Measurements from ENCODE around the gene SPI1.

The SPI1 gene

GRCh38 chr11:47391711-47392432, 13.5 kb upstream of the SPI1 start:
- H3K27me3 ChIP-seq = no peaks in the 10 kb centered on the region

GRCh38 chr11:47391077-47391583, 12.8 kb upstream of the SPI1 start:
- no peak overlapping the region for H3K4me3 ChIP-seq
- no peaks in the 10 kb centered on the region for H3K27me3 ChIP-seq
- no peaks in the 10 kb centered on the region for H3K9me3 ChIP-seq
- H3K36me3 ChIP-seq = no peaks in the 10 kb centered on the region
- intact Hi-C loops (cut with DNase I; ENCODE audit: low total_unique reads) = no loop called here
- H3K27ac ChIP-seq = no peak overlapping the region
- no peak for DNase-seq
- no peak for TF ChIP-seq CTCF (IDR thresholded peaks at IDR 0.05)
- H3K4me1 ChIP-seq = no peaks in the 10 kb centered on the region

More at GRCh38 chr11:47391711-47392432, 13.5 kb upstream of the SPI1 start:
- Histone ChIP-seq H3K4me3 (no peak overlapping the region), H3K36me3 (no peaks in the 10 kb centered on the region), H3K27ac (no peak overlapping the region), H3K4me1 (no peaks in the 10 kb centered on the region), H3K9me3 (no peaks in the 10 kb centered on the region)
- TF ChIP-seq CTCF (IDR thresholded peaks at IDR 0.05) = no peak
- DNase-seq = peak in 1 of 2 donors; percentile 11
- intact Hi-C loops (cut with DNase I; ENCODE audit: low total_unique reads) = no loop called here

- Histone ChIP-seq H3K27me3 (no peaks in the 10 kb centered on the region), H3K4me1 (no peaks in the 10 kb centered on the region), H3K36me3 (no peaks in the 10 kb centered on the region), H3K4me3 (no peak overlapping the region), H3K27ac (no peak overlapping the region), H3K9me3 (no peaks in the 10 kb centered on the region)
- intact Hi-C loops (cut with DNase I; ENCODE audit: low total_unique reads) = no loop called here
- TF ChIP-seq CTCF (IDR thresholded peaks at IDR 0.05) = no peak
- no peak for DNase-seq
Observed at GRCh38 chr11:47390422-47390760, 12.0 kb upstream of the SPI1 start.

- no peaks in the 10 kb centered on the region for H3K4me1 ChIP-seq
- H3K27ac ChIP-seq = no peak overlapping the region
- H3K27me3 ChIP-seq = no peaks in the 10 kb centered on the region
- intact Hi-C loops (cut with DNase I; ENCODE audit: low total_unique reads) = no loop called here
- no peaks in the 10 kb centered on the region for H3K9me3 ChIP-seq
- DNase-seq = no peak
- H3K4me3 ChIP-seq = no peak overlapping the region
- TF ChIP-seq CTCF (IDR thresholded peaks at IDR 0.05) = no peak
- no peaks in the 10 kb centered on the region for H3K36me3 ChIP-seq
Observed at GRCh38 chr11:47389577-47390421, 11.5 kb upstream of the SPI1 start.

DNA sequence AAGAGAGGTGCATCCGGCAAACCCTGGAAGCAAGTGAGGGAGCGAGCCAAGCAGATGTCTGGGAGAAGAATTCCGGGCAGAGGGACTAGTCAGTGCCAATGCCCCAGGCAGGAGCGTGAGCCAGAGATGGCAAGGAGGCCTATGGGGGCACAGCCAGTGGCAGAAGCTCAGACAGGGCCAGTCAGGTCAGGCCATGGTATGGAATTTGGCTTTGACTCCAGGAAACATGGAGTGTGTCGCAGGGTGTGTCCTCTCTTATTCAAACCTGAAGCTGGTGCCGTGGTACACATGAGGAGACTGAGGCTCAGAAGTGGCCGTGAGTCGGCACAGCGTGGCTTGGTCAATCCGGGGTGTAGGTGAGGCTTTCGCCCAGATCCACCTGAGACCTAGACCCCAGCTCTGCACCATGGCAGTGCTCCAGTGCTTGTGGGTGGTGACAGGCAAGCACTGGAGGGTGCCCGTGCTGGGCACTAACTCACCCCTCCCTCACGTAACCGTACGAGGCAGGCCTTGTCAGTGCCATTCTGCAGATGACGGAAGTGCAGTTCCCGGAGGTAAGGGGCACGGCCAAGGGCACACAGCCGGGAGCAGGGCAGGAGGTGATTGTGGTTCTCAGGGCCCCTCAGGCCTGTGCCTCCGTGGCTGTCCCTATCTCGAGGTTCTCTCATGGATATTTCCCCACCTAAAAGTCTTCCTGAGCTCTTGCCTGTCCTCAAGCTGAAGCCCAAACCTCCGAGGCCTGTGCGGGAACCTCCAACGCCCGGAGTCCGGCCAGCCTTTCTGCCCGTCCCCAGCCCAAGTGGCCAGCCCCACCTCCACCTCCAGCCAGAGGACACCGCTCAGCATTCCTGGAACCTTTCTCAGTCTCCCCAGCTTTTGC, 10.6 kb upstream of the SPI1 start:
- H3K27ac ChIP-seq = no peak overlapping the region

More for the DNA sequence above, 10.6 kb upstream of the SPI1 start:
- H3K36me3 ChIP-seq = no peaks in the 10 kb centered on the region
- no peaks in the 10 kb centered on the region for H3K4me1 ChIP-seq
- no peak for DNase-seq
- TF ChIP-seq CTCF (IDR thresholded peaks at IDR 0.05) = no peak
- no peak overlapping the region for H3K4me3 ChIP-seq
- H3K27me3 ChIP-seq = no peaks in the 10 kb centered on the region
- H3K9me3 ChIP-seq = no peaks in the 10 kb centered on the region
- intact Hi-C loops (cut with DNase I; ENCODE audit: low total_unique reads) = no loop called here

Measured in tibial artery (tissue), 4 donors.